ENCODE measurements around the gene IRX3. TPM values are rescaled to one million over a fixed set of nuclear protein-coding genes. Genes with fewer than 3 reads are reported as not detected.

The IRX3 gene
- total RNA-seq, 2 donors from 2014 or later, result not detected

DNA sequence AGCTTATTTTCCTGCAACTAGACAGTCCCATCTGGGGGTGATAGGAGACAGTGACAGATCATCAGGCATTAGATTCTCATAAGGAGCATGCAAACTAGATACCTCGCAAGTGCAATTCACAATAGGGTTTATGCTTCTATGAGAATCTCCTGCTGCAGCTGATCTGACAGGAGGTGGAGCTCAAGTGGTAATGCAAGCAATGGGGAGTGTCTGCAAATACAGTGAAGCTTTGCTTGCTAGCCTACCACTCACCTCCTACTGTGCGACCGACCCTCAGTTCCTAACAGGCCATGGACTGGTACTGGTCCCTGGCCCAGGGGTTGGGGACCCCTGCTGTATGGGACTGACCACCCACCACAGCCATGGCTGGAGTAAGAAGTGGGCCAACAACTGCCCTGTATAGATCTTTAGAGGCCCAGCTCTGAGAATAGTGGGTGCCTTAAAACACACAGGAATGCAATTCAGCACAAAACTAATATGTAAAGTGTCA is 26.0 kb upstream of the IRX3 start:
- no peak for DNase-seq (ENCODE audit: low spot score)
- peak; percentile 46 to 58 for ATAC-seq
- Mint-ChIP-seq H3K4me3 (no peak overlapping the region), H3K4me1 (ENCODE audit: low read depth in 2 of 2) (no peaks in the 10 kb centered on the region), H3K27ac (no peak overlapping the region), H3K36me3 (no peaks in the 10 kb centered on the region), H3K27me3 (peaks cover 4 to 18% of the 10 kb centered on the region in 2 donors), H3K9me3 (no peaks in the 10 kb centered on the region)

DNA sequence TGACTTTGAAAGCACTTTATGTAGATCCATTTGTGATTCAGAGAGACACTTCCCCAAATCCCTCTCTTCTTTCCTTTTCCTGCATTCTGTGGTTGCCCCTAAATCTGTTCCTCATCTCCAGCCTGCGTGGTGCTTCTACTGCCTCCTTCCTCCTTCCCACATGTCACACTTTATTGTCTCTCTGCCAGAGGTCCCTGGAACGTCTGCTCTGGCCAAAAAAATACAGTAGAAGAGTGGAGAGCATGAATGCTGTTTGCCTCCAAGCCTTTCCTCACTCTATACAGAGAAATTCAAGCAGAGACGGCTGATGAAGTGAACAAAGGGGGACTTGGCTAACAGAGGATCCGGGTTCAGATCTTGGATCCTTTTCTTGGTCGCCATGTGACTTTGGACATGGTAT is 22.8 kb upstream of the IRX3 start:
- DNase-seq (ENCODE audit: low spot score) (no peak), ATAC-seq (no peak)
- no peaks in the 10 kb centered on the region for H3K36me3 Mint-ChIP-seq
- no peak overlapping the region for H3K4me3 Mint-ChIP-seq
- H3K4me1 Mint-ChIP-seq (ENCODE audit: low read depth in 2 of 2), result no peaks in the 10 kb centered on the region
- peaks cover 11 to 21% of the 10 kb centered on the region in 2 donors for H3K27me3 Mint-ChIP-seq
- H3K9me3 Mint-ChIP-seq, result no peaks in the 10 kb centered on the region
- H3K27ac Mint-ChIP-seq, result no peak overlapping the region

DNA sequence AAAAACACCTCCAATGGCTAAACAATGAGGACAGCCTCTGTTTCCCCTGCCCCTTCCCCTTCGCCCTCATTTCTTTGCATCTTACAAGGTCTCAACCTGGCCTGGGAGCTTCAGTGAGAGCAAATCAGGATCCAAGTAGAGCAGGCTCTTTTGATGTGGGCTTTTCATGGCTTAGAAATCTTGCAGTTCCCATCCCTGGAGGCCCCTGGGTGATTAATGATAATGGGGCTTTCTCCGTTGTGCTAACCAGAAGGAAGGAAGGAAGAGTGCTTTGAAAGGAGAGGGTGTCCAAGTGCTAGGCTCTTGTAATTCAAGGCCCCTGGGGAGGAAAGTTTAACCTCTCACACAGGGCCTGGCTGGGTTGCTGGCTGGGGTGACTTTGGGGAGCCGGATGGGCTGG is 18.5 kb upstream of the IRX3 start:
- Mint-ChIP-seq H3K4me3 (no peak overlapping the region), H3K9me3 (no peaks in the 10 kb centered on the region), H3K36me3 (no peaks in the 10 kb centered on the region), H3K27ac (no peak overlapping the region), H3K4me1 (ENCODE audit: low read depth in 2 of 2) (no peaks in the 10 kb centered on the region), H3K27me3 (peaks cover 22 to 23% of the 10 kb centered on the region in 2 donors)
- DNase-seq (ENCODE audit: low spot score) (no peak), ATAC-seq (no peak)

GRCh38 chr16:54303613-54304012 is 17.0 kb upstream of the IRX3 start:
- ATAC-seq, result no peak
- Mint-ChIP-seq H3K4me3 (no peak overlapping the region), H3K4me1 (ENCODE audit: low read depth in 2 of 2) (no peaks in the 10 kb centered on the region)

DNA sequence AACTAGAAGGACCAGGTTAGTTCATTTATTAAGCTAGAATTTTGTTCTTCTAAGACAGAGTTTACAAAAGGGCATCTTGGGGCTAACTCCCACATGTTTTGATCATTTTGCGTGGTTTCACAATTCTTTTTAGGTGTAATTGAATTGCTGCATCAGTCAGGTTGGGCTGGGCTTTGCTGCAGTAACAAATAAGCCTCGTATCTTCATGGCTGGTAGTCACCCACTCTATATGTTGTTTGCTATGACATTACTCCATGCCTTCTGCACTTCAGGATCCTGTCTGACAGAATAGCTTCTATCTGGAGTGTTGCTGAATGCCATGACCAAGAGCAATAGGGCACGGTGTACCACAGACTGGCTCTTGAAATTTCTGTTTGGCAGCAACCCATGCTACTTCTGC is 10.6 kb upstream of the IRX3 start:
- H3K4me3 Mint-ChIP-seq, result no peak overlapping the region
- DNase-seq (ENCODE audit: low spot score) (no peak), ATAC-seq (no peak)
- H3K36me3 Mint-ChIP-seq, result no peaks in the 10 kb centered on the region
- no peaks in the 10 kb centered on the region for H3K9me3 Mint-ChIP-seq
- H3K4me1 Mint-ChIP-seq (ENCODE audit: low read depth in 2 of 2), result no peaks in the 10 kb centered on the region
- no peak overlapping the region for H3K27ac Mint-ChIP-seq
- H3K27me3 Mint-ChIP-seq, result peaks cover 29 to 33% of the 10 kb centered on the region in 2 donors

More at GRCh38 chr16:54303613-54304012, 17.0 kb upstream of the IRX3 start:
- no peak for DNase-seq (ENCODE audit: low spot score)
- H3K36me3 Mint-ChIP-seq, result no peaks in the 10 kb centered on the region
- H3K27me3 Mint-ChIP-seq, result peaks cover 22 to 25% of the 10 kb centered on the region in 2 donors
- H3K27ac Mint-ChIP-seq, result no peak overlapping the region
- no peaks in the 10 kb centered on the region for H3K9me3 Mint-ChIP-seq

DNA sequence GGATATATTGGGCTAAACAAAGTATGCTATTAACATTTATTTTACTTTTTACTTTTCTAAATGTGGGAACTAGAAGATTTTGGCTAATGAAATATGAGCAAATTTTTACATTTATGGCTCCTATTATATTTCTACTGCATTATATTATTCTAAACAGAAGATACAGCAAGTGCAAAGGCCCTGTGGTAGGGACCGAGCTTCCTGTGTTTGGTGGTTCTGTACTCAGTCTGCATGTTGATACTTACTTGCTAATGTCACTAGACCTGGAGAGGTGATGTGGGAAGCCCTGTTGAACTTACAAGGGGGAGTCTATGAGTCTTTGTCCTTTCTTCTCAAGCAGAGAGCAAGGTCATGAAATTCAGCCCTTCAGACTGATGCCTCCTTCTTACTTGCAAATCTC is 10.0 kb upstream of the IRX3 start:
- Mint-ChIP-seq H3K9me3 (no peaks in the 10 kb centered on the region), H3K27me3 (peaks cover 30 to 39% of the 10 kb centered on the region in 2 donors), H3K4me1 (ENCODE audit: low read depth in 2 of 2) (no peaks in the 10 kb centered on the region), H3K27ac (no peak overlapping the region), H3K4me3 (no peak overlapping the region), H3K36me3 (no peaks in the 10 kb centered on the region)
- DNase-seq (ENCODE audit: low spot score), result no peak
- no peak for ATAC-seq

- H3K4me1 Mint-ChIP-seq (ENCODE audit: low read depth in 2 of 2), result peaks cover 0 to 8% of the 10 kb centered on the region in 2 donors
- no peak overlapping the region for H3K4me3 Mint-ChIP-seq
- ATAC-seq (no peak), DNase-seq (ENCODE audit: low spot score) (no peak)
- no peaks in the 10 kb centered on the region for H3K9me3 Mint-ChIP-seq
- H3K27me3 Mint-ChIP-seq, result peaks cover 45 to 64% of the 10 kb centered on the region in 2 donors
- H3K27ac Mint-ChIP-seq, result no peak overlapping the region
- H3K36me3 Mint-ChIP-seq, result no peaks in the 10 kb centered on the region
Observed at GRCh38 chr16:54291656-54292487, 5.3 kb upstream of the IRX3 start.

DNA sequence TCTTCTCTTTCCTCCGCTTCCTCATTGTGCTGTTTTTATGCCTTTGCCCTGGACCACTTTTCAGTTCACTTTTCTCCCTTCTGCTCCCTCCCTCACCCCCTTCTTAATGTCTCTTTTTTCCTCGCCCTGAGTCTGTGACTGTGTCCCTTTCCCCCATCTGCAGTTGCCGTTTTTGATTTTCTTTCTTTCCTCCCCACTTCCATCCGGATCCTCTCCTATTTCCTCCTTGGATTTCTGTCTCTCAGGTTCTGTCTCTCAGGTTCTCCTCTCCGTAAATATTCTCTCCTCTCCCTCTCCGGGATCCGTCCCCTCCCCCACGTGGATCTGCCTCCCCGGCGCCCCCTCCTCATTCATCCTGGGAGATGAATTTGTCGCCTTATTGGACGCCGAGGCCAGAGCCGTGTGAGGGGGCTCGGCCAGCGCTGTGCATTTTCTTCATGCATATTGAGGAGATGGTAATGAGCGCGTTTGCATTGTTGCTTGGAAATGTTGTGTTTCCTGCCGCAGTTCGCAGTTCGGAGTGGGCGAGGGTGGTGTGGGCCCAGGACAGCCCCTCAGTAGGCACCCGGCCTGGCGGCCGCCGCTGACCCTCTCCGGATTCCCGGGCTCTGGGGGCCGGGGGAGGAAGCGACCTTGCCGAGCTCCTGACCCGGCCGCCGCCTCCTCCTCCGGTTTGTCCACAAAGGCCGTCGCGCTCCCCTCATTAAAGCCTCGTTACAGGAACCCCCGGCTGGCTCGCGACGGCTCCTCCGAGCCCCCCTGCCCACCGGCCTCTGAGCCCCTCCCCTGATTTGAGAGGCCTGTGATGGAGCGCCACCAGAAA is 4.5 kb upstream of the IRX3 start:
- Mint-ChIP-seq H3K27me3 (peaks cover 50 to 65% of the 10 kb centered on the region in 2 donors), H3K27ac (no peak overlapping the region), H3K9me3 (no peaks in the 10 kb centered on the region), H3K4me1 (ENCODE audit: low read depth in 2 of 2) (peaks cover 6 to 12% of the 10 kb centered on the region in 2 donors), H3K4me3 (no peak overlapping the region), H3K36me3 (peaks cover 5% of the 10 kb centered on the region)
- ATAC-seq, result no peak
- no peak for DNase-seq (ENCODE audit: low spot score)

- H3K9me3 Mint-ChIP-seq, result no peaks in the 10 kb centered on the region
- DNase-seq (ENCODE audit: low spot score) (no peak), ATAC-seq (no peak)
- no peak overlapping the region for H3K4me3 Mint-ChIP-seq
- H3K27me3 Mint-ChIP-seq, result peaks cover 50 to 63% of the 10 kb centered on the region in 2 donors
- no peak overlapping the region for H3K27ac Mint-ChIP-seq
- H3K4me1 Mint-ChIP-seq (ENCODE audit: low read depth in 2 of 2), result peaks cover 6 to 13% of the 10 kb centered on the region in 2 donors
- H3K36me3 Mint-ChIP-seq, result peaks cover 5% of the 10 kb centered on the region
Observed at GRCh38 chr16:54289945-54290832, 3.6 kb upstream of the IRX3 start.

- Mint-ChIP-seq H3K4me3 (no peak overlapping the region), H3K4me1 (ENCODE audit: low read depth in 2 of 2) (peaks cover 6 to 18% of the 10 kb centered on the region in 2 donors), H3K27ac (no peak overlapping the region), H3K27me3 (peaks cover 49 to 63% of the 10 kb centered on the region in 2 donors), H3K9me3 (no peaks in the 10 kb centered on the region), H3K36me3 (peaks cover 5% of the 10 kb centered on the region)
- no peak for DNase-seq (ENCODE audit: low spot score)
- ATAC-seq, result no peak
Observed at GRCh38 chr16:54289242-54289944, 2.8 kb upstream of the IRX3 start.

DNA sequence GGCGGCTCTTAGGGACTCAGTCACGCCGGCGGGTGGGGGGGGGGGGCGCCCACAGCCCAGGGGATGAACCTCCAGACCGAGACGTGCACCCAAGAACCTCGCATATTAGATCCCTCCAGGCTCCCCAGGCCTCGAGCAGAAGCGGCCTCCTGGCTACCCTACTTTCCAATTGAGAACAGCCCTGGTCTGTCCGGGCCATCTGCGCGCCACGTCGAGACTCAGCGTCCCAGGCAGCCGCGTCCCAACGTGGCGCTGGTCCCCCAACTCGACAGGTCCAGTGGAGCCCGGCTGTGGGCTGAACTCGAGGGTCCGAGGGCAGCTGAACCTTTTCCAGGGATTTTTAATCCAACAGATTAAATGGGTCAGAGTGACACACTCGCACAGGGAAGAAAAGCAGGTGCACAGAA is 2.3 kb upstream of the IRX3 start:
- DNase-seq (ENCODE audit: low spot score), result no peak
- Mint-ChIP-seq H3K27ac (no peak overlapping the region), H3K9me3 (no peaks in the 10 kb centered on the region), H3K36me3 (peaks cover 5% of the 10 kb centered on the region), H3K27me3 (peaks cover 45 to 59% of the 10 kb centered on the region in 2 donors), H3K4me1 (ENCODE audit: low read depth in 2 of 2) (peaks cover 6 to 18% of the 10 kb centered on the region in 2 donors), H3K4me3 (no peak overlapping the region)
- ATAC-seq, result no peak

- no peak overlapping the region for H3K4me3 Mint-ChIP-seq
Observed at GRCh38 chr16:54288030-54288834, 1.6 kb upstream of the IRX3 start.

More at GRCh38 chr16:54288030-54288834, 1.6 kb upstream of the IRX3 start:
- H3K27me3 Mint-ChIP-seq, result peaks cover 46 to 63% of the 10 kb centered on the region in 2 donors
- DNase-seq (ENCODE audit: low spot score) (no peak), ATAC-seq (no peak)
- H3K27ac Mint-ChIP-seq, result no peak overlapping the region
- peaks cover 5% of the 10 kb centered on the region for H3K36me3 Mint-ChIP-seq
- H3K4me1 Mint-ChIP-seq (ENCODE audit: low read depth in 2 of 2), result peaks cover 6 to 21% of the 10 kb centered on the region in 2 donors
- H3K9me3 Mint-ChIP-seq, result no peaks in the 10 kb centered on the region
